RKO (cell line): Measurements from ENCODE around the gene GLOD4.
A peak's percentile ranks its signal among the peaks of the same experiment; 100 is the strongest.

Experiments
- DNase-seq: peaks from one replicate; pipeline ENCODE4 v3.0.0-alpha.2; 2016; ENCODE audit warnings: low spot score

The GLOD4 gene

DNA sequence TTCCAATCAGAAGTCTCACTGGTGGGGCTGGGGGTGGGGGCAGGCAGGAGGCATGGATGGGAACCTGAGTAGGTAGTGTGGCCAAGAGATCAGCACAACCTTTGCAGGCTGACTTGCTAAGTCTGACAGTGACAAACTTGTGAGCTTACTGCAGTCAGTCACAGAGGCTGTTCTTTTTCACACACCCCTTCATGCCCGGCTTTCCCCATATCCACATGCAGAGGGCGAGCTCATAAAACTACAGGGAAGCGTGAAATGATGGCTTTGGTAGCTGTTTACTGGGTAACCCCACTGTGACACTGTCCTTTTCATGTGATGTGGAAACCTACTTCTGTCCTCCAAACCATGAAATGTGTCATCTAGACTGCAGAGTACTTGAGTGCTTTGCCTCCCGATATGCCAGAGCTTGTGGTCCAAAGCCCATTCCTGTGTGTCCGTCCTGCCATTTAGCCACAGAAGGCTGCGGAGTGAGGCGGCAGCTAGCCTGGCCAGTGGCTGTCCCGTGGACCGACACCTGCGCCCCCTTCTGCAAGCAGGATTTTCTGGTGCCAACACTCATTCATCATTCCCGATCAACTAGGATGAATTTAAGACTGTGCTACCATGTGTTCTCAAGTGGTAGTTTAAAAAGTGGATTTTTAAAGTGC lies 39.8 kb downstream of the GLOD4 start:
- DNase-seq = no peak

DNA sequence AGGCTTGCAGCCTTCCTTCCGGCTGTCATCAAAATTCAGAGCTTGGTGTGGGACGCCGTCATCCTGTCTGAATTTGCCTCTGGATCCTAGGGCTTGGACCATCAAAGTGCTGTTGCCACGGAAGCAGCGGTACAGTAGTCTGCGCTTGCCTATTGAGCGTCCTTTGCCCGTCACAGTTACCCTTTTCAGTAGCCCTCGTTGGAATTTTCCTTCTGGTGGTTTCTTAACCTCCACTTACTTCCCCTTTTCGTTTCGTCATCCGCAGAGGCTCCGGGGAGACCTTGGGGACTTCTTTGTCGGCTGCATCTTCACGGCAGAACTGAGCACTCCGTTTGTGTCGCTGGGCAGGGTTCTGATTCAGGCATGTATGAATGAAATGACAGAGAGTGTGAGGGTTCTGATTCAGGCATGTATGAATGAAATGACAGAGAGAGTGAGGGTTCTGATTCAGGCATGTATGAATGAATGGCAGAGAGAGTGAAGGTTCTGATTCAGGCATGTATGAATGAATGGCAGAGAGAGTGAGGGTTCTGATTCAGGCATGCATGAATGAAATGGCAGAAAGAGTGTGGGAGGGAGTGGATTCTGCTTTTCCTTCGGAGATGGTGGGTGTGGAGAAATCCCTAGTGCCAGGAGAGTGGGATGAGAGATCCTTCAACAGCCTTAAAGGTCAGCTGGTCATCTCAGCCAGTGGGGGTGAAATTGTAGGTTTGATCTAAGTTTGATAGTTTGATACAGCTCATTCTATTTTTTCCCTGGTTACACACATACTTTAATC lies 41.7 kb downstream of the GLOD4 start:
- no peak for DNase-seq

DNA sequence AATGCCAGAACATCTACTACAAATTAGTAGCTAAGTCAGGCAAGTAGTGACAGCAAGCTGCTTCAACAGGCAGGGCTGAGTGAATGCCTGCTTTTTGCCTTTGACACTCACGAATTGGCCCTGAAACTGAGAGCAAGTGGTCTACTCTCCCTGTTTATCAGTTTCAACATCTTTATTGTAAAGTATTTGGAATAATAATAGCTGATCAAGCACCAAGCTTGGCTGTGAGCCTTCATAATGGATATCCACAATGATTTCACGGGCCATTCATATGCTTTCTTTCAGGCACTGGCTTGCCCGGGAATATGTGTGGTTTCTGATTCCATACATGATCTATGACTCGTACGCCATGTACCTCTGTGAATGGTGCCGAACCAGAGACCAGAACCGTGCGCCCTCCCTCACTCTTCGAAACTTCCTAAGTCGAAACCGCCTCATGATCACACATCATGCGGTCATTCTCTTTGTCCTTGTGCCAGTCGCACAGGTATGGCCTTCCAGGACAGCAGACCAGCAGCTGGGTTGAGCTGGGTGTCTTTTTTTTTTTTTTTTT lies 44.4 kb downstream of the GLOD4 start:
- DNase-seq = no peak

DNA sequence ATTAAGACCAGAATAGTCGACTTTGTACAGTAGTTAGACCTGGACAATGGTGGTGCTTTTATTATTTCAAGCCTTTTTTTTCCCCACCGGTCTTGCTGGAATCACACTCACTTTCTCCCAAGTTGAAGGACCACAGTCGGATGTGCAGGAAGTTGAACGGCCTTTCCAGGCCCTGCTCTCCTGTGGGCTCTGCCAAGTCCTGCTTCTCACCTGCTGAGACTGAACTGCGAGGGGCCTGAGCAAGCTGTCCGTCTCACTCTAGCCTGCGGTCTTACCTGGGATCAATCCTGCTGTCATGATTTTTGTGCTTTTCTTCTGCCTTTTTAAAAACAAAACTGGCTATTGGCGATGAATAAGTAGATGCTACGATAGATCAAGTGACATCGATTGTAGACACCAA lies 48.3 kb downstream of the GLOD4 start:
- DNase-seq = no peak

DNA sequence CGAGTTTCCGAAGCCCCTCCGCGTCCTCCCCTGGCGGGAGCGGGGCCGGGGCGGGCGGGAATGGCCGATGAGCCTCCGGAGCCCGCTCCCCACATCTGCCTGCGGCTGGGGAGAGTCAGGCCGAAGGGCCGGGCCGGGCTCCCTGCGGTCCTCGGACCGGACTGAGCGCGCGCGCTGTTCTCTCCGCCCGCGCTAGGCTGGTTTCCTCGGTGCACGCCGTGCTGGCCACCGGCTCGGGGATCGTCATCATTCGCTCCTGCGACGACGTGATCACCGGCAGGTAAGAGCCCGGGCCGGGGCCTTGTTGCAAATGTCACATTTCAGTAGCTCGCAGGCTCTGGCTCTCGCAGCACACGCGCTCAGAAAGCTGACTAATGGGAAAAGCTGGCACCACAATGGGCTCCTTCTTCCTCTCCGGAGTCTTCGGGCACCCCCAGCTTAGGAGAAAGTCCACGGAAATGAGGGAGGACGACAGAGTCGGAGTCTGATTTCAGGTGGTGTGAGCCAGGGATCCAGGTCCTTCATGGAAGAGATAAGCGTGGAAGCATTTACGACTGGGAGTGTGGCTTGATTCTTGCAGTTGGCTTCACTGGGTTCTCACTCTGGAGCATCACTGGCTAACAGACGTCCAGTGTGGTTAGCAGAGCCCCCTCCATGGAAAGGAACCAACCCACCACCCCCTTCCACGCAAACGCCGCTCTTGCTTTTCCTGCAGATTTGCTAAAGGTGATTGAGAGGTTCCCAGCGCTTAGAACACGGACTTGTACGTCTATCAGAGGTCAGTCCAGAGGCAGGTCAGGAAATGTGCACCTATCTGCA lies 49.0 kb downstream of the GLOD4 start:
- peak; percentile 74 for DNase-seq

DNA sequence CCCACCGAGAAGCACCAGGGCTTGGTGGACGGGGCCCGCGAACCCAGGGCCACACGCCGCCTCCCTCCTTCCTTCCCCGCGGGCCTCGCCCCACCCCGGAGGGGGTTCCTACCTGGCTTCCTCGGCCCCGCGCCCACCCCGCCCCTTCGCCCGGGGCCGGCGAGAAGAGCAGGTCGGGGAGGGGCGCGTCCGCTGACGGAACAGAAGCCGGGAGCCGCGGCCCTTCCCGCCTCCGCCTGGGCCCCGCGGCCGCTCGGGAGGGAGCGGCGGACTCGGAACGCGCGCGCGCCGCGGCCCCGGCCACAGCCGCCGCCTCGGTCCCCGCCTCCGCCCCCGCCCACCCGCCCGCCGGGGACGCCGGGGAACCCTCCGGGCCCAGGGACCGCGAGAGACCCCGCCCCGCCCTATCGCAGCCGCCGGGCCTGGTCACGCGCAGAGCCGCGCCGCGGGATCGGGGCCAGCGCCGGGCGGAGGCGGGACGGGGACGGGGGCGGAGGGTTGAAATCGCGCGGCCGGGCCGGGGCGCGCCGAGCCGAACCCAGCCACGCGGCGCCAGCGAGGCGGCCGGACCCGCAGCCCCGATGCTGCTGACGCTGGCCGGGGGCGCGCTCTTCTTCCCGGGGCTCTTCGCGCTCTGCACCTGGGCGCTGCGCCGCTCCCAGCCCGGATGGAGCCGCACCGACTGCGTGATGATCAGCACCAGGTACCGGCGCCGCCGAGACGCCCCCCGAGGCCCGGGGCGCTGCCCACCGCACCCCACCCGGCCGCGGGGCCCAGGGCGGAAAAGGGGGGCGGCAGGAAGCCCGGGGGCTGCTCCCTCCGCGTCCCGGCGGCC lies 49.8 kb downstream of the GLOD4 start, which contains the start of gene TLCD3A:
TLCD3A (plus strand) TSS at position 530 of the 835 bp plus-strand sequence; CDS start at position 582, 52 bp downstream.
- peak; percentile 61 for DNase-seq

DNA sequence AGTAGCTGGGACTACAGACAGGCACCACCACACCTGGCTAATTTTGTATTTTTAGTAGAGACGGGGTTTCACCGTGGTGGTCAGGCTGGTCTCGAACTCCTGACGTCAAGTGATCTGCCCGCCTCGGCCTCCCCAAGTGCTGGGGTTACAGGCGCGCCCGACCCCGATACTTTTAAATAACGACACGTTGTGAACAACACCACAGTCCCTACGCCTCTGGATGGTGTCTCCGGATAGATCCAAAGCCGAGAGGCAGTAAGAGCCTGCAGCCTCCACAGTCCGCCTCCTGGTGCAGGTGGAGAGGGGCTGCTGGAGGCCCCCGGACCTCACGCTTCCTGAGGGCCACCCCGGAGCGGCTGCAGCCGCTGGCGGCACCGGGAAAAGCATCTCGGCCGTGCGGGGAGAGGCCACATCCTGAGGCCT lies 50.4 kb downstream of the GLOD4 start:
- DNase-seq = no peak

DNA sequence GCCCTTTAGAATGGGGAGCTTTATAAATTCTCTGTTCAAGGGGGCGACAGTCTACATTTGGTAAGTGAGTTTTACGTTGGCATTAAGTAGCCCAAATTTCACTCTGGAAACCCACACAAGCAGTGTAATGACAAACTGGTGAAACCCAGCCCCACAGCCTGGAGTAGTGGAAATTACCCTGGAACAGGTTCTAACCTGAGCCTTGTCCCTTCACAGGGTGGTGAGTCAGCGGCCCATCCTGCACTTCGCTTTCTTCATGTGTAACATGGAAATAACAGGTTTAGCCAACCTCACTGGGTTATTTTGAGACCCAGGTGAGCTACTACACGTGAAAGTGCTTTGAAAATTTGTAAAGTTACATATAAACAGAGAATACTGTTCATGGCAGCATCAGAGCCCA lies 53.2 kb downstream of the GLOD4 start:
- no peak for DNase-seq

DNA sequence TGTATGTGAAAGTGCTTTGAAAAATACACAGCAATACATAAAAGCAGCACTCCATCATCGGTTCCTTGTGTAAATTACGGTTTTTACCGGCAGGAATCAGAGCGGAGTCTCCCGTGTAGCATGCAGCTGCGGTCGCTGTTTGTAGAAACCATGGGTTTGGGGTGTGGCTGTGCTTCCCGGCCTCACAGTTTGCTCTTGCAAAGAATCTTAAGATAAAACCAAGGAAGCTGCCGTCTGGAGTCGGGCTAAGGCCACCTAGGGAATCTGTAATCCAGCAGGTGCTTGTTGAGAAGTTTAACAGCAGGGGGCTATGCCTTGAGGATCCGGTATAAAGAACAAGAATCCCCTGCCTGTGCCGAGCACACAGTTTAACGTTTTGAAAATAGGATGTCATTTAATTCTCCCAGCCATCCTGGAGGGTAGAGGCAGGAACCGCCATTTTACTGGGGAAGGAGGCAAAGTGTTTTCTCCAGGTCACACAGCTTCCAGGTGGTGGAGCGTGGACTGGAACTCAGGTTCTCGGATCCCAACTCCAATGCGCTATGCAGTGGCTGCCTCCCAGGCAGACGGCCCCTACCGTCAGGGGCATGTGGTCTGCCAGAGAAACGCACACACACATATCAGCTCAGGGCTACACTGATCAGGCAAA lies 55.7 kb downstream of the GLOD4 start:
- no peak for DNase-seq

DNA sequence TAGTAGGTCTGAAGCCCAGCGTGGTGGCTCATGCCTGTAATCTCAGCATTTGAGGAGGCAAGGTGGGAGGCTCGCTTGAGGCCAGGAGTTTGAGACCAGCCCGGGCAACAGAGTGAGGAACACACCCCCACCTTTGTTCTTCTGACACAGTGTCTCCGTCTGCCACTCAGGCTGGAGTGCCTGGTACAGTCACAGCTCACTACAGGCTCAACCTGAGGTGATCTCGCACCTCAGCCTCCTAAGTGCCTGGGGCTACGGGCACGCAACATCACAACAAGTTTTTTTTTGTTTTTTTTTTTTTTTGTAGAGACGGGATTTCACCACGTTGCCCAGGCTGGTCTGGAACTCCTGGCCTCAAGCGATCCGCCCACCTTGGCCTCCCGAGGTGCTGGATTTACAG lies 56.3 kb downstream of the GLOD4 start:
- DNase-seq = no peak

DNA sequence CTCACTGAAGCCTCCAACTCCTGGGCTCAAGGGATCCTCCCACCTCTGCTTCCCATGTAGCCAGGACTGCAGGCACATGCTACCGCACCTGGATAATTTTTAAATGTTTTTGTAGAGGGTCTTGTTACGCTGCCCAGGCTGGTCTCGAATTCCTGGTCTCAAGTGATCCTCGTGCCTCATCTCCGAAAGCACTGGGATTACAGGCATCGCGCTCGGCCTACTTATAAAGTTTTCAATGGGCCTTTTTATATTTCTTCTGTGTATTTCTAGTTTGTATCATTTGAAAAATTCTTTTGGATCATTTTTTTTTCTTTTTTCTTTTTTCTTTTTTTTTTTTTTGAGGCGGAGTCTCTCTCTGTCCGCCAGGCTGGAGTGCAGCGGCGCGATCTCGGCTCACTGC lies 57.0 kb downstream of the GLOD4 start:
- no peak for DNase-seq

DNA sequence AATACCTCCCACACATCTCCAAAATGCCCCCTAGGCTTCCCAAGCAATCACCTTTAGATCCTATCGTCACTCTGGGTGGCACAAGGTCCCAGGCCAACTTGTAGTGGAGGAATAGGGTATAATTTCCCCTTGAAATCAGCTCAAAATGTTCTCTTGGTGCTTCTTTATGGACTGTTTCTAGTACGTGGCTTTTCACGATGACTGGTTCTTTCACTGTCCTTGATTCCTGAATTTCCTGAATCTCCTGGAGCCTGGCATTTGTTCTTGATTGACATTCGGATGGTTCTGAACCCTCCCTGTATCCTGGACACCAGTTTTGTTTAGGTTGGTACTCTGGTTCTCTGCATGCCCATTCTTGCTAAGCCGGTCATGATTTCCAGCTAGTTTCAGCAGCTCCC lies 60.5 kb downstream of the GLOD4 start:
- DNase-seq = no peak

DNA sequence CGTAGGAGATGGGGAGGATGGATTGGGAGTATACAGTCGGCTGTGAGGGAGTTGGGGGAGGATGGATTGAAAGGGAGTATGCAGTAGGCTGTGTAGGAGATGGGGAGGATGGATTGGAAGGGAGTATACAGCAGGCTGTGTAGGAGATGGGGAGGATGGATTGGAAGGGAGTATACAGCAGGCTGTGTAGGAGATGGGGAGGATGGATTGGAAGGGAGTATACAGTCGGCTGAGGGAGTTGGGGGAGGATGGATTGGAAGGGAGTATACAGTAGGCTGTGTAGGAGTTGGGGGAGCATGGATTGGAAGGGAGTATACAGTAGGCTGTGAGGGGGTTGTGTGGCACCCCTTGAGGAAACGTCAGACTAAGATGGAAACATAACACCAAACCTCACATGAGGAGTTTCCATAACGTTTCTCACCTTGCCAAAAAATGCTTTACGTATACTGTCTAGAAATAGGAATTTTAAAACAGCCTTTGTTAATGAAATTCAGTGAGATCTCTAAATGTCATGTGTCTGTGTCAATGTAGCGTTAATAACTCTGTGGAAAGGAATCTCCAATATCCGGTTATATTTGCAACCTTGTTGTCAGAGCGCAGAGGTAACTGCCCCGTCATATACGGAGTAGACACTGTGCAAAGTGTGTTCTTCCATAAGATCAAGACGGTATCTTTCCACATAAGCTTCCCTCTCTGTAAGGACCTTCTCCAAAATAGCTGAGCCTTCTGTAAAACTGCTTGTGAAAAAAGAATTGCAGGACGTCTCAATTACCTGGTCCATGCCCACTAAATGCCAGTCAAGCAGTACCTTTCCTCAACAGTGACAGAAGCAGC lies 61.2 kb downstream of the GLOD4 start:
- no peak for DNase-seq

DNA sequence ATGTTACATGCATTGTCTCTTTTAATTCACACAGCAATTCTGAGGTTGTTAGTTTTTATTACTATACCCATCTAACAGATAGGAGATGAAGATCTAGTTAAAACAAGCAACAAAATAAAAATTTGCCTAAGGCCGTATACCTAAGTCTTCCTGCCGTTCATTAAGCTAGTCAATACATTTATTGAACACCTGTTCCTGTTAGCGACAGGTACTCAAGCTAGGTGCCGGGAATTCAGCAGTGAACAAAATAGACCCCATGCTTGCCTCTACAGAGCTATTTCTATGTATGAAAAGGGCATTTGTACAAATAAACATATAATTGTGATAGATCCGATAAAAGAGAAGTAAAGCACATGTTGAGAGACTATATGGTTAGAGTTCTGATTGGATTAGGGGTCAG lies 64.0 kb downstream of the GLOD4 start:
- no peak for DNase-seq
